LNCAP (cell line): Measurements from ENCODE around the gene FTO.

Experiments used
- CTCF ChIP-seq: fragments of 450-650 bp; IDR thresholded peaks from 2 replicates; pipeline ENCODE4 v1.5.1; 2017; ENCODE audit warnings: mild to moderate bottlenecking

FTO gene

GRCh38 chr16:54174750-54175149 lies 470.8 kb downstream of the FTO start:
- TF ChIP-seq CTCF = no peak

GRCh38 chr16:54175169-54175551 lies 471.2 kb downstream of the FTO start:
- TF ChIP-seq CTCF = no peak

GRCh38 chr16:54175552-54176375 lies 471.8 kb downstream of the FTO start:
- no peak for TF ChIP-seq CTCF

- no peak for TF ChIP-seq CTCF
Observed at GRCh38 chr16:54176376-54176901, 472.5 kb downstream of the FTO start.

- no peak for TF ChIP-seq CTCF
Observed at GRCh38 chr16:54177052-54177861, 473.3 kb downstream of the FTO start.

- no peak for TF ChIP-seq CTCF
Observed at GRCh38 chr16:54177862-54178477, 474.0 kb downstream of the FTO start.

GRCh38 chr16:54178478-54178976 lies 474.6 kb downstream of the FTO start:
- no peak for TF ChIP-seq CTCF
